Transverse colon (tissue), 4 donors: ENCODE results near the gene CD28. TPM values are rescaled to one million over a fixed set of nuclear protein-coding genes. Genes with fewer than 3 reads are reported as not detected.

ENCODE experiments used
- DNase-seq: peaks from one replicate; pipeline ENCODE4 v3.0.0-alpha.2; 2019
- H3K27ac ChIP-seq, 4 donors: fragments of 200-600 bp; sonication (generic); 2 replicates each; pipeline ENCODE4 v1.5.1; 2016 to 2018; ENCODE audit warnings: inconsistent platforms in 4 of 4
- H3K27me3 ChIP-seq: fragments of 200-600 bp; sonication (generic); 2 replicates; pipeline ENCODE4 v1.5.1; 2017; ENCODE audit warnings: inconsistent platforms
- H3K36me3 ChIP-seq, 4 donors: fragments of 200-600 bp; sonication (generic); 2 replicates each; pipeline ENCODE4 v1.5.1; 2017 to 2019; ENCODE audit warnings: inconsistent platforms in 4 of 4
- H3K4me1 ChIP-seq, 4 donors: fragments of 200-600 bp; sonication (generic); 2 replicates each; pipeline ENCODE4 v1.5.1; 2017 to 2020; ENCODE audit warnings: inconsistent platforms in 4 of 4
- H3K4me3 ChIP-seq, 4 donors: fragments of 200-600 bp; sonication (generic); 1 replicate in 1 of 4; 2 replicates in 3 of 4; pipeline versions ENCODE4 v1.5.1 to v1.6.1; 2017 to 2019; ENCODE audit warnings: inconsistent platforms in 4 of 4
- H3K9me3 ChIP-seq, 2 donors: fragments of 200-600 bp; sonication (generic); 2 replicates each; pipeline ENCODE4 v1.5.1; 2017 to 2019; ENCODE audit warnings: inconsistent platforms in 2 of 2
- CTCF ChIP-seq, 5 experiments: fragments of 200-600 bp in 3 of 5; fragments of 450-650 bp in 2 of 5; sonication (generic) in 3 of 5; IDR thresholded peaks; 1 replicate in 2 of 5; 2 replicates in 3 of 5; pipeline ENCODE4 v1.5.1; 2016 to 2017; ENCODE audit warnings: antibody characterized with exemption in 5 of 5, inconsistent platforms in 3 of 5, mild to moderate bottlenecking in 2 of 5, moderate library complexity in 1 of 5
- EP300 ChIP-seq: sonication (generic); formaldehyde crosslinking; IDR thresholded peaks from one replicate; pipeline ENCODE4 v1.6.1; 2017; ENCODE audit warnings: antibody characterized with exemption, low read depth
- POLR2A ChIP-seq: fragments of 450-650 bp; IDR thresholded peaks from one replicate; pipeline ENCODE4 v1.6.1; 2016; ENCODE audit warnings: antibody characterized with exemption, mild to moderate bottlenecking, moderate library complexity
- POLR2AphosphoS5 ChIP-seq, 3 donors: sonication (generic); formaldehyde crosslinking; IDR thresholded peaks; one replicate each; pipeline ENCODE4 v1.6.1; 2016; ENCODE audit warnings: antibody characterized with exemption in 3 of 3
- WGBS, 2 donors: methylation state at CpG; one replicate each; pipeline ENCODE4 v1.1.5; 2018; ENCODE audit warnings: low coverage in 1 of 2; 5-methylcytosine and 5-hydroxymethylcytosine counted together
- in situ Hi-C, 4 donors: fragments of 200-750 bp; cut with MboI; loops; one replicate each; pipeline versions ENCODE4 v1.15.0 to v1.15.1; 2017; ENCODE audit warnings: low sequenced_read_pairs in 3 of 4, low pct_ligation_motif_present in 1 of 4, low pct_unique_long_range_greater_than_20kb in 1 of 4
- intact Hi-C: fragments of 100-400 bp; cut with DNase I; formaldehyde crosslinking; loops from one replicate; pipeline ENCODE4 v1.15.1; 2023; ENCODE audit warnings: low total_unique reads
- total RNA-seq, 4 donors: library from RNA; depleted of rRNA; stranded (reverse); fragments of >200 nt; gene quantifications; one replicate each; pipeline ENCODE4 v1.1.0, GENCODE V29; 2016

CD28 gene
- total RNA-seq, 4 donors from 2014 or later: 0.68 to 2.4 (median 1.5) TPM; not detected in 1

- 83% methylated on average over 2 of the region's 2 CpGs; no CpG with 5 or more reads in 1 of the 2 donors for WGBS, 2 donors
- Histone ChIP-seq H3K4me1 (peaks cover 0 to 3% (median 0%) of the 10 kb centered on the region in 4 donors), H3K36me3 (no peaks in the 10 kb centered on the region), H3K27me3 (no peaks in the 10 kb centered on the region), H3K4me3 (no peak overlapping the region), H3K9me3 (no peaks in the 10 kb centered on the region), H3K27ac (no peak overlapping the region)
- no peak for TF ChIP-seq POLR2AphosphoS5 (IDR thresholded peaks at IDR 0.05)
- TF ChIP-seq EP300: no peak
- no peak for TF ChIP-seq CTCF (IDR thresholded peaks at IDR 0.05)
- no peak for TF ChIP-seq POLR2A
- intact Hi-C loops: no loop called here
- in situ Hi-C loops: no loop called here
- no peak for DNase-seq
Measured at GRCh38 chr2:203730883-203731282, 24.4 kb downstream of the CD28 start.

GRCh38 chr2:203732092-203732952 is 25.9 kb downstream of the CD28 start:
- in situ Hi-C loops (no loop called here), intact Hi-C loops (no loop called here)
- no peak overlapping the region for H3K27ac ChIP-seq
- WGBS, 2 donors: 73 to 77% methylated on average over 3 to 6 of the region's 6 CpGs
- no peak for TF ChIP-seq POLR2AphosphoS5 (IDR thresholded peaks at IDR 0.05)
- no peak for TF ChIP-seq CTCF (IDR thresholded peaks at IDR 0.05)
- no peak for TF ChIP-seq POLR2A
- no peak for TF ChIP-seq EP300
- H3K27me3 ChIP-seq: no peaks in the 10 kb centered on the region
- no peaks in the 10 kb centered on the region for H3K9me3 ChIP-seq
- no peak for DNase-seq
- H3K4me1 ChIP-seq: peaks cover 0 to 3% (median 0%) of the 10 kb centered on the region in 4 donors
- H3K4me3 ChIP-seq: no peak overlapping the region
- H3K36me3 ChIP-seq: no peaks in the 10 kb centered on the region

- no peaks in the 10 kb centered on the region for H3K27me3 ChIP-seq
- H3K9me3 ChIP-seq: no peaks in the 10 kb centered on the region
- no peak for TF ChIP-seq CTCF (IDR thresholded peaks at IDR 0.05)
- TF ChIP-seq POLR2AphosphoS5 (IDR thresholded peaks at IDR 0.05): no peak
- no peak for TF ChIP-seq EP300
- no peak for TF ChIP-seq POLR2A
- in situ Hi-C loops (no loop called here), intact Hi-C loops (no loop called here)
- DNase-seq: no peak
- no peak overlapping the region for H3K4me3 ChIP-seq
- H3K27ac ChIP-seq: no peak overlapping the region
- peaks cover 0 to 3% (median 0%) of the 10 kb centered on the region in 4 donors for H3K4me1 ChIP-seq
- H3K36me3 ChIP-seq: no peaks in the 10 kb centered on the region
- 89% methylated on average over 3 of the region's 3 CpGs; no CpG with 5 or more reads in 1 of the 2 donors for WGBS, 2 donors
Measured at GRCh38 chr2:203732953-203733510, 26.6 kb downstream of the CD28 start.

- intact Hi-C loops (no loop called here), in situ Hi-C loops (no loop called here)
- Histone ChIP-seq H3K27me3 (no peaks in the 10 kb centered on the region), H3K4me1 (peaks cover 0 to 3% (median 0%) of the 10 kb centered on the region in 4 donors), H3K9me3 (no peaks in the 10 kb centered on the region), H3K36me3 (no peaks in the 10 kb centered on the region), H3K4me3 (no peak overlapping the region), H3K27ac (no peak overlapping the region)
- WGBS, 2 donors: 71 to 100% methylated on average over 1 of the region's 1 CpG
- TF ChIP-seq POLR2A: no peak
- no peak for TF ChIP-seq EP300
- no peak for TF ChIP-seq POLR2AphosphoS5 (IDR thresholded peaks at IDR 0.05)
- no peak for TF ChIP-seq CTCF (IDR thresholded peaks at IDR 0.05)
- no peak for DNase-seq
Measured at GRCh38 chr2:203733684-203734083, 27.2 kb downstream of the CD28 start.
